Thyroid gland (tissue), 4 donors: ENCODE data around the gene CCNB1IP1.

Experiments
- POLR2A ChIP-seq, 2 donors: fragments of 450-650 bp; IDR thresholded peaks; one replicate each; pipeline ENCODE4 v1.6.1; 2017; ENCODE audit warnings: antibody characterized with exemption in 2 of 2, mild to moderate bottlenecking in 2 of 2, moderate library complexity in 1 of 2
- TF ChIP-seq, protein P1 (sequence below), 6 experiments: fragments of 200-600 bp in 3 of 6; fragments of 450-650 bp in 3 of 6; sonication (generic) in 3 of 6; IDR thresholded peaks; one replicate each; pipeline ENCODE4 v1.5.1; 2016 to 2019; ENCODE audit warnings: antibody characterized with exemption in 6 of 6, mild to moderate bottlenecking in 2 of 6, inconsistent platforms in 1 of 6, moderate library complexity in 1 of 6

- no peak for TF ChIP-seq POLR2A (IDR thresholded peaks at IDR 0.05)
- TF ChIP-seq, protein P1, sequence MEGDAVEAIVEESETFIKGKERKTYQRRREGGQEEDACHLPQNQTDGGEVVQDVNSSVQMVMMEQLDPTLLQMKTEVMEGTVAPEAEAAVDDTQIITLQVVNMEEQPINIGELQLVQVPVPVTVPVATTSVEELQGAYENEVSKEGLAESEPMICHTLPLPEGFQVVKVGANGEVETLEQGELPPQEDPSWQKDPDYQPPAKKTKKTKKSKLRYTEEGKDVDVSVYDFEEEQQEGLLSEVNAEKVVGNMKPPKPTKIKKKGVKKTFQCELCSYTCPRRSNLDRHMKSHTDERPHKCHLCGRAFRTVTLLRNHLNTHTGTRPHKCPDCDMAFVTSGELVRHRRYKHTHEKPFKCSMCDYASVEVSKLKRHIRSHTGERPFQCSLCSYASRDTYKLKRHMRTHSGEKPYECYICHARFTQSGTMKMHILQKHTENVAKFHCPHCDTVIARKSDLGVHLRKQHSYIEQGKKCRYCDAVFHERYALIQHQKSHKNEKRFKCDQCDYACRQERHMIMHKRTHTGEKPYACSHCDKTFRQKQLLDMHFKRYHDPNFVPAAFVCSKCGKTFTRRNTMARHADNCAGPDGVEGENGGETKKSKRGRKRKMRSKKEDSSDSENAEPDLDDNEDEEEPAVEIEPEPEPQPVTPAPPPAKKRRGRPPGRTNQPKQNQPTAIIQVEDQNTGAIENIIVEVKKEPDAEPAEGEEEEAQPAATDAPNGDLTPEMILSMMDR (IDR thresholded peaks at IDR 0.05), result no peak
Observed at GRCh38 chr14:20350860-20351259, 17.8 kb upstream of the CCNB1IP1 start.
